BE2C (cell line): ENCODE results near the gene TBC1D22A.

Source experiments
- DNase-seq: peaks from one replicate; pipeline ENCODE4 v3.0.0-alpha.2; 2020
- H3K27me3 ChIP-seq: fragments of 250-450 bp; sonication (Bioruptor Pico); 2 replicates; pipeline ENCODE4 v1.5.1; 2020; ENCODE audit warnings: mild to moderate bottlenecking
- H3K36me3 ChIP-seq: fragments of 250-450 bp; sonication (Bioruptor Pico); 2 replicates; pipeline ENCODE4 v1.5.1; 2020; ENCODE audit warnings: mild to moderate bottlenecking
- H3K4me1 ChIP-seq: fragments of 250-450 bp; sonication (Bioruptor Pico); 2 replicates; pipeline ENCODE4 v1.5.1; 2020
- H3K4me3 ChIP-seq: 2 replicates; pipeline ENCODE4 v1.5.1; 2011; ENCODE audit warnings: low read depth, low read length
- H3K9me3 ChIP-seq: fragments of 250-450 bp; sonication (Bioruptor Pico); 2 replicates; pipeline ENCODE4 v1.5.1; 2020
- TF ChIP-seq, protein P1 (sequence below): IDR thresholded peaks from 2 replicates; pipeline ENCODE4 v1.5.1; 2012; ENCODE audit warnings: mild to moderate bottlenecking, low read depth, low read length

Gene TBC1D22A

GRCh38 chr22:46972901-46973831, 210.7 kb downstream of the TBC1D22A start:
- no peak overlapping the region for H3K4me3 ChIP-seq

DNA sequence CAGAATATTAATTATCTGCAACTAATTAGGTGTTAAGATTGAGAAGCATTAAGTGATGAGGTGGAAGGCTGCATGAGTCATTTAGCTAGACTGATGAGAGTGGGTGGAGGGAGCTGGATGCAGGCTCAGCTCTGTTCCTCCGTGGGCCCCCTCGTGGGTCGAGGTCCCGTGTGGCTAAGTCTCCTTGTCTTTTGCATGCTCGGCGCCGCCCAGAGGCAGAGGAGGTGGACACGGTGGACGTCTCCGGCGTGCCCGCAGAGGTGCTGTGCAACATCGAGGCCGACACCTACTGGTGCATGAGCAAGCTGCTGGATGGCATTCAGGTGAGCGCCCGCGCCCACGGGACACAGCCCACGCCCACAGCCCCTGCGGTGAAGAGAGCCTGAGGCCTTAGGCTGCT, 211.6 kb downstream of the TBC1D22A start:
- Histone ChIP-seq H3K4me3 (no peak overlapping the region), H3K27me3 (no peaks in the 10 kb centered on the region), H3K9me3 (no peaks in the 10 kb centered on the region), H3K4me1 (peaks cover 9% of the 10 kb centered on the region; the same call in 1 of the 2 replicates), H3K36me3 (no peaks in the 10 kb centered on the region)
- TF ChIP-seq, protein P1, sequence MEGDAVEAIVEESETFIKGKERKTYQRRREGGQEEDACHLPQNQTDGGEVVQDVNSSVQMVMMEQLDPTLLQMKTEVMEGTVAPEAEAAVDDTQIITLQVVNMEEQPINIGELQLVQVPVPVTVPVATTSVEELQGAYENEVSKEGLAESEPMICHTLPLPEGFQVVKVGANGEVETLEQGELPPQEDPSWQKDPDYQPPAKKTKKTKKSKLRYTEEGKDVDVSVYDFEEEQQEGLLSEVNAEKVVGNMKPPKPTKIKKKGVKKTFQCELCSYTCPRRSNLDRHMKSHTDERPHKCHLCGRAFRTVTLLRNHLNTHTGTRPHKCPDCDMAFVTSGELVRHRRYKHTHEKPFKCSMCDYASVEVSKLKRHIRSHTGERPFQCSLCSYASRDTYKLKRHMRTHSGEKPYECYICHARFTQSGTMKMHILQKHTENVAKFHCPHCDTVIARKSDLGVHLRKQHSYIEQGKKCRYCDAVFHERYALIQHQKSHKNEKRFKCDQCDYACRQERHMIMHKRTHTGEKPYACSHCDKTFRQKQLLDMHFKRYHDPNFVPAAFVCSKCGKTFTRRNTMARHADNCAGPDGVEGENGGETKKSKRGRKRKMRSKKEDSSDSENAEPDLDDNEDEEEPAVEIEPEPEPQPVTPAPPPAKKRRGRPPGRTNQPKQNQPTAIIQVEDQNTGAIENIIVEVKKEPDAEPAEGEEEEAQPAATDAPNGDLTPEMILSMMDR = no peak
- no peak for DNase-seq

More at GRCh38 chr22:46972901-46973831, 210.7 kb downstream of the TBC1D22A start:
- H3K36me3 ChIP-seq = no peaks in the 10 kb centered on the region
- no peak for DNase-seq
- peaks cover 9% of the 10 kb centered on the region; the same call in 1 of the 2 replicates for H3K4me1 ChIP-seq
- no peaks in the 10 kb centered on the region for H3K9me3 ChIP-seq
- TF ChIP-seq, protein P1 = no peak
- H3K27me3 ChIP-seq = no peaks in the 10 kb centered on the region

DNA sequence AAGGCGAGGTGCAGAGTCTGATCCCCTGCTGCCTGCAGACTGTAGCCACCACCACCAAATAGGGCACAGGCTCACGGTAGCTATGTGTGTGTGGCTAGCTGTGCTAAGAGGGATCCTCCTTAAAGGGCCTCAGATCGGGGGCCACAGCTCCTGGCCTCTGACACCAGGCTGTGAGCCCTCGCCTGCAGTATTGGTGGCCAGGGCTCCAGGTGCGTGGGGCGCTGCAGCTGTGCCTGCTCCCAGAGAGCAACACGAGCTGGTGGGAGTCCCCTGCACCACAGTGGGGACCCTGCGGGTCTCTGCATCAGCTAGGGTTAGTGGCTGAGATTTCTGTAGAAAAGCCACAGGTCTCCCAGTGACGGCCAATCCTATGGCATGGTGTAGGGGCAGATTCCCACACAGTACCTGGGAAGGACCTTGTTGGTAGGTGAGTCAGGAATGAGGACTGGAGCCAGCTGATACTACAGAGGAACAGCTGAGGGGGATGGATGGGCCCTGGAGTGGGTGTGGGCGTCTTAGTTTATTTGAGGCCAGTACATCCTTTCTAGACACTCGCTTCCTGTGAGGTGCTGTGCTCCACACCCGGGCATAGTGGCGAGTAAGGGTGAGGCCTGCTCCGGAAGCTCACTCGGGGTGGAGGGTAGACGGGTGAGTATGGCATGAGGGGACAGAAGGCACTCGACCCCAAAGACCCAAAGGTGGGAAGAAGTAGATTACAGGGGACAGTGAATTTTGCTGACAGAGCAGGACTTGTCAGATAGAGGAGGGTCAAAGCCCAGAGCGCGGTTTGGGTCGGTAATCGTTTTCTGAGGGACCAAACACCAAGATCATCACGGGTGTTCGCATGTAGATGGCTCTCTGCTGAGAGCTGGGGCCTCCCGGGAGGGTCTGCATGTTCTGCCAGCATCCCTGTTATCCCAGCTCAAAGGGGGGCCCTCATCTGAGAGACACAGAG, 212.5 kb downstream of the TBC1D22A start:
- no peak overlapping the region for H3K4me3 ChIP-seq
- H3K36me3 ChIP-seq = no peaks in the 10 kb centered on the region
- H3K4me1 ChIP-seq = peaks cover 9% of the 10 kb centered on the region; the same call in 1 of the 2 replicates
- H3K27me3 ChIP-seq = no peaks in the 10 kb centered on the region
- H3K9me3 ChIP-seq = no peaks in the 10 kb centered on the region
- TF ChIP-seq, protein P1 = no peak
- DNase-seq = no peak

GRCh38 chr22:46976143-46976542, 213.7 kb downstream of the TBC1D22A start:
- peaks cover 5% of the 10 kb centered on the region; the same call in 1 of the 2 replicates for H3K4me1 ChIP-seq
- H3K36me3 ChIP-seq = no peaks in the 10 kb centered on the region
- TF ChIP-seq, protein P1 = no peak

GRCh38 chr22:46976598-46976997, 214.1 kb downstream of the TBC1D22A start:
- DNase-seq = no peak
- H3K4me1 ChIP-seq = peaks cover under 1% of the 10 kb centered on the region; the same call in 1 of the 2 replicates
- TF ChIP-seq, protein P1 = no peak

More at GRCh38 chr22:46976143-46976542, 213.7 kb downstream of the TBC1D22A start:
- Histone ChIP-seq H3K27me3 (no peaks in the 10 kb centered on the region), H3K9me3 (no peaks in the 10 kb centered on the region), H3K4me3 (no peak overlapping the region)
- DNase-seq = no peak

More at GRCh38 chr22:46976598-46976997, 214.1 kb downstream of the TBC1D22A start:
- no peaks in the 10 kb centered on the region for H3K27me3 ChIP-seq
- H3K4me3 ChIP-seq = no peak overlapping the region
- H3K9me3 ChIP-seq = no peaks in the 10 kb centered on the region
- H3K36me3 ChIP-seq = no peaks in the 10 kb centered on the region
